HG02870 (cell line): Measurements from ENCODE around the gene CLCC1.
"Not testable (repeated sequence)": the region's sequence is repeated elsewhere in the genome, so short reads cannot be mapped to it uniquely, and the experiment has no call there.

ENCODE experiments used
- ATAC-seq: cut with Tn5 transposase; IDR thresholded peaks from one replicate; pipeline ENCODE4 v1.9.1; 2021; ENCODE audit warnings: mild to moderate bottlenecking, moderate library complexity; ENCODE audit not compliant: unreplicated experiment

CLCC1 gene, protein sequence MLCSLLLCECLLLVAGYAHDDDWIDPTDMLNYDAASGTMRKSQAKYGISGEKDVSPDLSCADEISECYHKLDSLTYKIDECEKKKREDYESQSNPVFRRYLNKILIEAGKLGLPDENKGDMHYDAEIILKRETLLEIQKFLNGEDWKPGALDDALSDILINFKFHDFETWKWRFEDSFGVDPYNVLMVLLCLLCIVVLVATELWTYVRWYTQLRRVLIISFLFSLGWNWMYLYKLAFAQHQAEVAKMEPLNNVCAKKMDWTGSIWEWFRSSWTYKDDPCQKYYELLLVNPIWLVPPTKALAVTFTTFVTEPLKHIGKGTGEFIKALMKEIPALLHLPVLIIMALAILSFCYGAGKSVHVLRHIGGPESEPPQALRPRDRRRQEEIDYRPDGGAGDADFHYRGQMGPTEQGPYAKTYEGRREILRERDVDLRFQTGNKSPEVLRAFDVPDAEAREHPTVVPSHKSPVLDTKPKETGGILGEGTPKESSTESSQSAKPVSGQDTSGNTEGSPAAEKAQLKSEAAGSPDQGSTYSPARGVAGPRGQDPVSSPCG

DNA sequence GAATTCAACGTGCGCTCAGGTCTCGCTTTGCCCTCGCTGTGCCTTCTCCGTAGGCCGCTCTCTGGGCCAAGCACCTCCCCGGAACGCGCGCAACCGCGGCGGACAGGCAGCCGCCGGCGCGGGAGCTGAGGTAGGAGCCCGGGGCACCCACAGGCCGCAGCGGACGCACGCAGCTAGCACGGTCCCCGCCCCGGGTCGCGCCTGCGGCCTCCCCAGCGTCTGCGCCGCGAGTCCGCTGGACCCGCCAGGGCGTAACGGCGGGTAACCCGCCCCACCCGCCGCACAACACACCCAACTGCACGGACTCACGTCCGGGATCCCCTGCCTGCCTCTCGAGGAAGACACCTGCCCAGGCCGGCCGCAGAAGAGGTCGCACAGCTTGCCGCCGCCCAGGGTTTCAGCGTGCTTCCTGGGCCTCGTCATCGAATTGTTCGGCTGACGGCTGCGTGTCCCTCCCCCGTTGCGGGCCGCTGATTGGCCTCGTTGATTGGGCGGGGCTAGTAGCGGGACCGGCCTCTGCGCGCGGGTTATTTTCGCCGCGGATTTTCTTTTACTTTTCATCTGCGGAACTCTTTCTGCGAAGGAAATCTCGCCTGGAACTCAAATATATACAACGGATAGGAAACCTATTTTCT is at the start of gene CLCC1:
Gene CLCC1, minus strand, starts transcription at position 433 of the 635 bp plus-strand sequence. CDS start 13,047 bp downstream, outside the sequence.
- ATAC-seq = peak; percentile 95

- no peak for ATAC-seq
These were observed 48.1 kb upstream of the CLCC1 start for GRCh38 chr1:109011335-109011734.

- ATAC-seq = not testable (repeated sequence)
These were observed 33.3 kb upstream of the CLCC1 start for GRCh38 chr1:108996622-108997021.

- ATAC-seq = no peak
These were observed 19.8 kb upstream of the CLCC1 start for GRCh38 chr1:108983114-108983513.

- ATAC-seq = no peak
These were observed 13.4 kb upstream of the CLCC1 start for GRCh38 chr1:108976658-108977057.

GRCh38 chr1:108972951-108973350 is 9.7 kb upstream of the CLCC1 start:
- ATAC-seq = no peak

GRCh38 chr1:108969346-108969745 is 6.1 kb upstream of the CLCC1 start:
- ATAC-seq = no peak

DNA sequence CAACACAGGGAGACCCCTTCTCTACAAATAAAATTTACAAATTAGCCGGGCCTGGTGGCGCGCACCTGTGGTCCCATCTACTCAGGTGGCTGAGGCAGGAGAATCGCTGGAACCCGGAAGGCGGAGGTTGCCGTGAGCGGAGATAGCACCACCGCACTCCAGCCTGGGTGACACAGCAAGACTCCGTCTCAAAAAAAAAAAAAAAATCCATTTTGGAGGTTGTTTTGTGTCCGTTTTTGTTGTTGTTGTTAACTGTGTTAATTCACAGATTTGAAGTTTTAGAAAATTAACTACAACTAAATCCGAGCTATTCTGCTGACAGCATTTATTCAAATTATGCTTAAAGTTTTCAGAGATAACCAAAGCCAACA is 618 bp downstream of the CLCC1 start:
- no peak for ATAC-seq

- no peak for ATAC-seq
These were observed 1.4 kb downstream of the CLCC1 start for GRCh38 chr1:108961752-108962486.

DNA sequence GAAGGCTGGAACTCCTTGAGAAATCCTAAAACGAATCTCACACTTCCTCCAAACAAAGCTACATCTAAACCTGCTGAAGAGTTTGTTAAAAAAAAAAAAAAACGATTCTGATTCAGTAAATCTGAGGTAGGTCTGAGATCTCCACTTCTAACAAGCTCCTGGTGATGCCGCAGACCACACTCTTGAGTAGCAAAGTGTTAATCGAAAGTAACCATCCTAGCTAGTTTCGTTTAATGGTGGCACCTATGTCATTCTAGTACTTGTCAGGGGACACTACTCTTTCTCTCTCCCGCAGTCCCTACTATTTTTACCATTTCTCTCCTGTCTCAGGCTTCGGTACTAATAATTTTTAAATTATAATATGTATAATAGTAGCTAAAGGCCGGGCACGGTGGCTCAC is 2.1 kb downstream of the CLCC1 start:
- ATAC-seq = no peak

- ATAC-seq = no peak
These were observed 2.6 kb downstream of the CLCC1 start for GRCh38 chr1:108960719-108961118.

GRCh38 chr1:108957888-108958287 is 5.4 kb downstream of the CLCC1 start:
- no peak for ATAC-seq

DNA sequence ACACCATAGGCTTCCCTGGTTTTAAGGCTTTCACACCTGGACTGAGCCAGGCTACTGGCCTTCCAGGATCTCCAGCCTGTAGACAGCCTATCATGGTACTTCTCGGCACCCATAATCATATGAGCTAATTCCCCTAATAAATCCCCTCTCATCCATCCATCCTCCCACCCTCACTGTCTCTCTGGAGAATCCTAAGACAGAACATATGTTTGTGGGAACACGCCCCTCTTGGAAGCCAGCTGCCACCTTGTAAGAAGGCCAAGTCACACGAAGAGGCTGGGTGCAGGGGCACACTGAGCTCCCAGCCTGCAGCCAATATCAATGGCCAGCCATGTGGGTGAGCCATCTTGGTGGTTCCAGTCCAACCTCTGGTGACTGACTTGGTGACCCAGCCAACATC is 7.4 kb downstream of the CLCC1 start:
- no peak for ATAC-seq

GRCh38 chr1:108955111-108955510 is 8.2 kb downstream of the CLCC1 start:
- ATAC-seq = no peak

DNA sequence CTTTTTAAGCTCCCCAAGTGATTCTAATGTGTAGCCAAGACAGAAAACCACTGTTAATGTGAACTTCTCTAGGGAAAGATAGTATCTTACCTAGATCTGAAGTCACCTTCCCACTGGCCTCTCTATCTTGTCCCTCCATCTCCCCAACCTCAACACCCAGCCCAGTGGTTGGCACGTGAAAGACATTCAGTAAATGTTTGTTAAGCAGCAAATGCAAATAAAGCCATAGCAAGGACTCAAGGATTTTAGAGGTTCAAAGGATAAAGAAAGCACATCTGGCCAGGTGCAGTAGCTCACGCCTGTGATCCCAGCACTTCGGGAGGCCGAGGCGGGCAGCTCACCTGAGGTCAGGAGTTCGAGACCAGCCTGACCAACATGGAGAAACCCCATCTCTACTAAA is 9.8 kb downstream of the CLCC1 start:
- ATAC-seq = no peak

- ATAC-seq = no peak
These were observed 12.0 kb downstream of the CLCC1 start for GRCh38 chr1:108951242-108951641.

DNA sequence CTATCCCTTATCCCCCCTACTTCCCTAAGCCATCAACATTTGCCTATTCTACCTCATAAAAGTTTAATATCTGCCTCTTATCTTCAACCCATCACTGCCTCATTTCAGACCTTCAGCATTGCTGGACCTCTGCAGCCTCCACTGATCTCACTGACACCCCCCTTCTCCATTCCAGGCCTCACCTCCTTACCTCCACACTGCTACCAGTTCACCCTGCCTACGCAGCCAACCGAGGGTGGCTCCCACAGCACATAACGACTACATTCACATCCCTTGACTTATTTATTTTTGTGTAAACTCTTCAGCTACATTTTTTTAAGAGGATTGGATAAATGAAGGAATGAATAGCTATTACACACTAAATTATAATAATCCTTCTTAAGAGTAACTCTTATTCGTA is 14.2 kb downstream of the CLCC1 start:
- ATAC-seq = no peak

DNA sequence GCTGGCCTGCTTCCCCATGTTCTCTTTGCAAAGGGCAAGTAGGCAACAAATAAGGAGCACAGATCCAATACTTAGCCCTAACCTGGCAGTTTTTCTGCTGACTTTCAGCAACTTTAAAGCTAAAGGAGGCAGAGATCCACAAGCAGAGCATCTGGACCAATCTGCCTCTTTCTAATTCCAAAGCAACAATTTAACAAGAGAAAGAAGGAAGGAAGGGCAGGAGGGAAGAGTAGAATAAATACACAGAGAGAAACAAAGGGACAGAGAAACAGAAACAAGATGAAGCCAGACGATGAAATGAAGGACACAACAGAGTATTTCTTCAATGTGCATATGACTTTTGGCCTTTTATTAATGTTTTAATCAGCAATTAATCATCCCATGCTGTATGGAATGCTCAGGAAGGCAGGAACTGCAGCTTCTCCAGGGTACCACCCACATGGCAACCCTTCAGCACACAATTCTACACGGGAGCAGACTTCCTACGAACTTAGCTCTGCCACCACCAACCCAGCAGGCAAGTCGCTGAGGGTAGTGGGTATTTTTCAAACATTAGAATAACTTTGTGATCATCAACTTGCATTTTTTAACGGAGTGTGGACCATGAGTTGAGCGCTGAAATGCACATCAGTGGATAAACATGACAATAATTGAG is 15.3 kb downstream of the CLCC1 start:
- no peak for ATAC-seq

DNA sequence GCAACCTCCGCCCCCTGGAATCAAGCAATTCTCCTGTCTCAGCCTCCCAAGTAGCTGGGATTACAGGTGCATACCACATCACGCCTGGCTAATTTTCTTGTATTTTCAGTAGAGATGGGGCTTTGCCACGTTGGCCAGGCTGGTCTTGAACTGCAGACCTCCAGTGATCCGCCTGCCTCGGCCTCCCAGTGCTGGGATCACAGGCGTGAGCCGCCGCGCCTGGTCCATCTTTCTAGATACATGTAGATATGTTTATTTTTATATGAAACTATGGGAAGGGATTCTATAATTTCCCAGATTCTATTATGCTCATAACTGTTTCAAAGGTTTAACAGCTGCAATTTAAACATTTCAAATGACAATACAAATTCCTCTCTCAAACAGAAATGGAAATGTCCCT is 27.1 kb downstream of the CLCC1 start:
- no peak for ATAC-seq

DNA sequence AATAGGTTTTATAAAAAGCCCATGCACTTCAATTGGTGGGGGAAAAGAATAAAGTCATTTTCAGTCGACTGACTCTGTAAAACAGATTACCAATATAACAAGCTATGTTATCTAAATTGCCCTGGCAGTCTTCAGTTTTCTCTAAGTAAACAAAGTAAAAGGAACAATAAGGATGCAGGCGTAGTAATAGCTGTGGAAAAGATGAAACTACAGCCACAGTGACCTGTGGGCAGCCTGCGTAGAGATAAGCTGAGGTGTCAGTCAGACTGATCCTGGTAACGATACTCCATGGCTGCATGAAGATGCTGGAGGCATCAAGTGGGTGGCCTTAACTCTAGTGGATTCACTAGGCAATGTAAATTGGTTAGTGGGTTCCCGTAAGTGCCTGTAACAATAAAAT is 29.3 kb downstream of the CLCC1 start:
- no peak for ATAC-seq

DNA sequence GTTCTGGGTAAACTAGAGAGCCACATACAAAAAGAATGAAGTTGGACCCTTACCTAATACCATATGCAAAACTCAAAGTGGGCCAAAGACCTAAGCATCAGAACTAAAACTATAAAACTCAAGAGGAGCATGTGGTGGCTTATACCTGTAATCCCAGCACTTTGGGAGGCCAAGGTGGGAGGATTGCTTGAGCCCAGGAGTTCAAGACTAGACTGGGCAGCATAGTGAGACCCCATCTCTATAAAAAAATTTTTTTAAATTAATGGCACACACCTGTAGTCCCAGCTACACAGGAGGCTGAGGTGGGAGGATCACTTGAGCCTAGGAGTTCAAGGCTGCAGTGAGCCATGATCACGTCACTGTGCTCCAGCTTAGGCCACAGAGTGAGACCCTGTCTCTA is 35.7 kb downstream of the CLCC1 start:
- ATAC-seq = not testable (repeated sequence)
